DOHH2 (cell line): ENCODE data around the gene PKP4.

Source experiments
- CTCF ChIP-seq: fragments of 200-600 bp; sonication (generic); IDR thresholded peaks from one replicate; pipeline ENCODE4 v1.5.1; 2014; ENCODE audit warnings: antibody characterized with exemption, mild to moderate bottlenecking, low read depth, low read length; ENCODE audit not compliant: poor library complexity, severe bottlenecking
- EZH2phosphoT487 ChIP-seq: fragments of 200-600 bp; sonication (generic); IDR thresholded peaks from 2 replicates; pipeline ENCODE4 v1.6.1; 2017; ENCODE audit warnings: borderline replicate concordance, mild to moderate bottlenecking, antibody characterized with exemption, low read length, moderate library complexity, mixed read lengths

- no peak for TF ChIP-seq CTCF
- no peak for TF ChIP-seq EZH2phosphoT487
Measured at GRCh38 chr2:158728422-158728821, 271.7 kb downstream of the PKP4 start.
